Tibial nerve (tissue), 4 donors: ENCODE results near the gene TCEA3. TPM values are rescaled to one million over a fixed set of nuclear protein-coding genes. Genes with fewer than 3 reads are reported as not detected.

ENCODE experiments used
- DNase-seq, 2 donors: peaks; one replicate each; pipeline ENCODE4 v3.0.0-alpha.2; 2019; ENCODE audit warnings: low spot score in 2 of 2
- H3K27ac ChIP-seq, 4 donors: fragments of 200-600 bp; sonication (generic) in 3 of 4; one replicate each; pipeline ENCODE4 v1.5.1; 2017 to 2019; ENCODE audit warnings: mild to moderate bottlenecking in 1 of 4
- H3K27me3 ChIP-seq, 2 donors: fragments of 200-600 bp; sonication (generic) in 1 of 2; one replicate each; pipeline versions ENCODE4 v1.5.1 to v1.6.0; 2017 to 2019
- H3K36me3 ChIP-seq, 3 donors: fragments of 200-600 bp; sonication (generic); one replicate each; pipeline ENCODE4 v1.5.1; 2018 to 2019
- H3K4me1 ChIP-seq, 4 donors: fragments of 200-600 bp; sonication (generic) in 3 of 4; one replicate each; pipeline ENCODE4 v1.5.1; 2017 to 2019
- H3K4me3 ChIP-seq, 4 donors: fragments of 200-600 bp; sonication (generic) in 3 of 4; one replicate each; pipeline ENCODE4 v1.5.1; 2017 to 2019; ENCODE audit warnings: mild to moderate bottlenecking in 1 of 4, moderate library complexity in 1 of 4
- H3K9me3 ChIP-seq, 4 donors: fragments of 200-600 bp; sonication (generic) in 3 of 4; one replicate each; pipeline ENCODE4 v1.5.1; 2017 to 2019
- EP300 ChIP-seq, 2 donors: sonication (generic); formaldehyde crosslinking; IDR thresholded peaks; one replicate each; pipeline ENCODE4 v1.6.1; 2017; ENCODE audit warnings: antibody characterized with exemption in 2 of 2, mild to moderate bottlenecking in 1 of 2
- POLR2A ChIP-seq, 2 donors: fragments of 450-650 bp; IDR thresholded peaks; one replicate each; pipeline ENCODE4 v1.6.1; 2017; ENCODE audit warnings: antibody characterized with exemption in 2 of 2, mild to moderate bottlenecking in 2 of 2, moderate library complexity in 2 of 2
- WGBS, 2 donors: methylation state at CpG; one replicate each; pipeline ENCODE4 v1.1.5; 2018; 5-methylcytosine and 5-hydroxymethylcytosine counted together
- total RNA-seq, 4 donors: library from RNA; depleted of rRNA; stranded (reverse); fragments of >200 nt; gene quantifications; one replicate each; pipeline ENCODE4 v1.1.0, GENCODE V29; 2016
- TF ChIP-seq, protein P1 (sequence below), 5 experiments: fragments of 200-600 bp in 3 of 5; fragments of 450-650 bp in 2 of 5; sonication (generic) in 3 of 5; IDR thresholded peaks; one replicate each; pipeline ENCODE4 v1.5.1; 2016 to 2019; ENCODE audit warnings: antibody characterized with exemption in 5 of 5, mild to moderate bottlenecking in 3 of 5, moderate library complexity in 2 of 5

The TCEA3 gene
- total RNA-seq, 4 donors from 2014 or later = 21.0 to 48.5 (median 38.8) TPM

DNA sequence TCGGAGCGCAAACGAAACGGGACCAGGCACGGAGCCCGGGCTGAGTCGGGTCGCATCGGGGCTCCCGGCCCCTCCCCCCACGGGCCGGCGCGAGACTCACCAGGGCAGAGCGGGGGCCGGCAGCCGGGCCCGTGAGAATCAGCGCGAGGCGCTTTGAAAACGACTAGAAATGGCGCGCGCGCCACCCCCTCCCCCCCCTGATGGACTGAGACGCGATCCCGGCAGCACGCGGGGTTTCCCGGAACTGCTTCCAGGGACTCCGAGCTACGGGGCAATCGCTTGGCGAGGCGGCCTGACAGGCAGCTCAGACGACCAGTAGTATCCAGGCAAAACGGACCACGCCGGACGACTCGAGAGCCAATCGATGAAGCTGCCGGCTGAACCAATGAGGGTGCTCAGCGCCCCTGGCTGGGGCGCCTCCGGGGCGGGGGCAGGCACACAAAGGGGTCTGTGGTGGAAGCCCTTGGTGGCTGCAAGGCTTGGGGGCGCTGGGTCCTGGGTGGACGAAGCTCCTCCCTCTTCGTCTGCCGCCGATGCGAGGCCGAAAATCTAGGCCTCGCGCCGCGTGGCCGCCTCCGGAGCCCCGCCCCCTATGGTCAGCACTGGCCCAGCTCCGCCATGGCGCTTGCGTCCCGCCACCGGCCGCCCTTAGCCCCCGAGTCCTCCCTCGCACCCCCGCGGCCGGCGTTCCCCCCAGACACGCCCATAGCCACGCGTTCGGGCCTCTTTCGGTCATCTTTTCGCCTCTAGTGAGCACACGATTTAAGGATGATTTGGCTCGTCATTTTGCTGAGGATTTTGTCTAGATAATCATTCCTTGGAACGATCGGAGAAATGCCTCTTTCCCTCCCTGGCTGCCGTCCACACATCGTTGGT is 80.2 kb downstream of the TCEA3 start, which contains the start of gene HNRNPR:
Gene HNRNPR (minus strand): TSS at position 174 of the 876 bp plus-strand sequence. CDS start 3,276 bp downstream, outside the sequence.
- peak within 1 kb of the TSS; percentile 91 to 99 (median 98) for H3K27ac ChIP-seq
- no peaks in the 10 kb centered on the region for H3K9me3 ChIP-seq
- 0 to 1% methylated on average over 45 to 51 of the region's 87 CpGs for WGBS, 2 donors
- H3K27me3 ChIP-seq = no peaks in the 10 kb centered on the region
- TF ChIP-seq EP300 (IDR thresholded peaks at IDR 0.05) (peak in 1 of 2 donors; percentile 76), POLR2A (IDR thresholded peaks at IDR 0.05) (peak; percentile 86 to 89)
- TF ChIP-seq, protein P1, sequence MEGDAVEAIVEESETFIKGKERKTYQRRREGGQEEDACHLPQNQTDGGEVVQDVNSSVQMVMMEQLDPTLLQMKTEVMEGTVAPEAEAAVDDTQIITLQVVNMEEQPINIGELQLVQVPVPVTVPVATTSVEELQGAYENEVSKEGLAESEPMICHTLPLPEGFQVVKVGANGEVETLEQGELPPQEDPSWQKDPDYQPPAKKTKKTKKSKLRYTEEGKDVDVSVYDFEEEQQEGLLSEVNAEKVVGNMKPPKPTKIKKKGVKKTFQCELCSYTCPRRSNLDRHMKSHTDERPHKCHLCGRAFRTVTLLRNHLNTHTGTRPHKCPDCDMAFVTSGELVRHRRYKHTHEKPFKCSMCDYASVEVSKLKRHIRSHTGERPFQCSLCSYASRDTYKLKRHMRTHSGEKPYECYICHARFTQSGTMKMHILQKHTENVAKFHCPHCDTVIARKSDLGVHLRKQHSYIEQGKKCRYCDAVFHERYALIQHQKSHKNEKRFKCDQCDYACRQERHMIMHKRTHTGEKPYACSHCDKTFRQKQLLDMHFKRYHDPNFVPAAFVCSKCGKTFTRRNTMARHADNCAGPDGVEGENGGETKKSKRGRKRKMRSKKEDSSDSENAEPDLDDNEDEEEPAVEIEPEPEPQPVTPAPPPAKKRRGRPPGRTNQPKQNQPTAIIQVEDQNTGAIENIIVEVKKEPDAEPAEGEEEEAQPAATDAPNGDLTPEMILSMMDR (IDR thresholded peaks at IDR 0.05) = peak in 2 of 5 experiments; percentile 19 to 64
- H3K4me1 ChIP-seq = peaks cover 0 to 44% (median 35%) of the 10 kb centered on the region in 4 donors
- DNase-seq = peak; percentile 98
- peak within 1 kb of the TSS; percentile 66 to 85 (median 79) for H3K4me3 ChIP-seq
- no peaks in the 10 kb centered on the region for H3K36me3 ChIP-seq

DNA sequence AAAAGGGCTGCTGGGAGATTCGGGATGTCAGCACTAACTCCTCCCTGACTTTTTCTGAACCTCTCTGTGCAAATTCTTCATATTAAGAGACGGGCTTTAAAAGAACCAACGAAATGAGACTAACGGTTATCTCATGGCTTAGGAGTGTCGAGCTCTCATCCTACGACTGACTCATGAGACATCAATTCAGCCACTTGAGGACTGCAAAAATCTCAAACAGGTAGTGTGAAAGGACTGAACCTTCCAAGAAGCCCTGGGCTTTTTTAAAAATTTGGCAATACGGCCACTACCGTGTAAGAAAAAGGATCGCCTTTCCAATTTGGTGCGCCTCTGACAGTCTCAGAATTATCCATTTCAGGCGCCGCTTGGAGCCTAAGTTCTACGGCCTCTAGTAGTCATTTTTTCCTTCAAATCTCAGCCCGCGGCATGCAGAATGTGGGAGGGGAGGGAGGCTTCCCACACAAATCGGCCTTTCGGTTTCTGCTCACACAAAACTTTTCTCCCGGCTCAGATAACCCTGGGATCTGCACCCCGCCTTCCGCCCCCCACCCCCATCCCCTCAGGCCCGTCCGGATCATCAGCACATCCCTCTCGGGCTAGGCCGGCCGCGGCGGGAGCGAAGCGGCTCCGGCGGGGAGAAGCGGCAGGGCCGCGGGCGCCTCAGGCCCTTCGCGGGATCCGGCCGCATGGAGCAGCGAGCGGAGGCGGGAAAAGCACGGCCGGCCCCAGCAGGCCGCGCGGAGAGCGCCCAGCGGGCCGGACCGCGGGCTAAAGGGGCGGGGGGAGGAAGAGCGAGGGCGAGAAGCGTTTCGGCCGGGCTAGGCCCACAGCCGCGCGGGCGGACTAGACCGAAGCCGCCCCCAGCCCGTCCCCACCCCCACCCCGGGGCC is 81.1 kb downstream of the TCEA3 start:
- Histone ChIP-seq H3K9me3 (no peaks in the 10 kb centered on the region), H3K4me3 (peak overlapping the region; percentile 66 to 85 (median 79)), H3K36me3 (no peaks in the 10 kb centered on the region), H3K27ac (peak overlapping the region; percentile 91 to 99 (median 98)), H3K27me3 (no peaks in the 10 kb centered on the region), H3K4me1 (peaks cover 0 to 53% (median 42%) of the 10 kb centered on the region in 4 donors)
- TF ChIP-seq POLR2A (IDR thresholded peaks at IDR 0.05) (no peak), EP300 (IDR thresholded peaks at IDR 0.05) (no peak)
- TF ChIP-seq, protein P1 (IDR thresholded peaks at IDR 0.05) = no peak
- 0 to 1% methylated on average over 31 to 63 of the region's 66 CpGs for WGBS, 2 donors
- peak in 1 of 2 donors; percentile 21 for DNase-seq

DNA sequence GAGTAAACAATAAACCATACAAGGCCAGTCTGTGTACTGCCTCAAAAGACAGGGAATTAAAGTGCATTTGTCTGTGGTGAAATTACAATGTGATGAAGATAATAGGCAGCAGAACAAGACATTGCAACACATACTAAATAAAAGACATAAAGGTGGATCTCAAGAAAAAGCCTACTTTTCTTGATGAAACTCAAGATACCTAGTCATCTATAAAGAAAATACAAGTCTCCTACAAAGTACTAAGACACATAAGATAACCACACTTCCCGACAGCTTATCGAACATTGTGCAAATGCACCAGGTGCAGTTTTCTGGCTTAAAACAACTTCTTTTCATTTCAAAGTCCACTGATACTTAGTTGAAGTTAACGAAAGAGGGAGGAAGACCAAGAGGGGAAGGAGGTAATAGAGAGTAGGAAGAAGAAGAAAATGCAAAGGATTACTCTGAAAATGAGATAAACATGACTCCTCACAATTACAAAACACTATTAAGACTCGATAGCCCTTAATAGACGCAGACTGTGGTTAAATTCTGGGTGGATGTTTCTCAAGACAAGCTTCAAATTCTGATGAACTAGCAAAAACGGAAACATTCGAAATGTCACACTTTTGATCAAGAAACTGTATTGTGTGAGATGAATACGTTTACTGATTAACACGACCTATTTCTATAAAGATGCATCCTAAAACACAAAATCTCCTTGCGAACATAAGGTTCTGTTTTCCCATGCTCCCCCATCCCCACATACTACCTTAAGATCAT is 82.4 kb downstream of the TCEA3 start:
- Histone ChIP-seq H3K36me3 (peaks cover 0 to 9% (median 3%) of the 10 kb centered on the region in 3 donors), H3K4me1 (peaks cover 0 to 66% (median 45%) of the 10 kb centered on the region in 4 donors), H3K27ac (peak overlapping the region in 3 of 4 donors; percentile 97 to 99 (median 99)), H3K9me3 (no peaks in the 10 kb centered on the region), H3K27me3 (no peaks in the 10 kb centered on the region), H3K4me3 (peak overlapping the region; percentile 66 to 85 (median 79))
- TF ChIP-seq POLR2A (IDR thresholded peaks at IDR 0.05) = no peak
- no peak for TF ChIP-seq EP300 (IDR thresholded peaks at IDR 0.05)
- no peak for DNase-seq
- WGBS, 2 donors = 2 to 5% methylated on average over 10 of the region's 10 CpGs

DNA sequence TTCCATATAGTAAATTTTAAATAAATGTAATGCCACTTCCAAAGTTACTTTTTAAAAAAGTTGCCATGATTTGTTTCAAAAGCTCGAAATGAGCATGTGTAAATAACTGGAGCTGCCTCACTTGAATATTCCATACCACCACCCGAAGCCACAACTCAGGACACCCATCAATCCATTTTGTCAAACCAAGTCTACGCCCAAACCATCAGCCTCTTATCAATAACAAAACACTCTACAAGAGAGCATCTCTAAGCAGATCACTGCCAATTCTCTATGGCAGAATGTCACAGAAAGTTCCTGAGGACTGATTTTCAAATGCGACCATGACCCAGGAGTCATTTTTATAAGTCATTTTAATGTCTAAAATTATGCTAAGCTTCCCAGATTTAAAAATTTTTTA is 84.9 kb downstream of the TCEA3 start:
- 58 to 62% methylated on average over 4 of the region's 4 CpGs for WGBS, 2 donors
- no peaks in the 10 kb centered on the region for H3K27me3 ChIP-seq
- TF ChIP-seq EP300 (IDR thresholded peaks at IDR 0.05) (no peak), POLR2A (IDR thresholded peaks at IDR 0.05) (no peak)
- TF ChIP-seq, protein P1 (IDR thresholded peaks at IDR 0.05) = no peak
- no peaks in the 10 kb centered on the region for H3K9me3 ChIP-seq
- H3K4me3 ChIP-seq = no peak overlapping the region
- H3K27ac ChIP-seq = no peak overlapping the region
- peaks cover 0 to 33% (median 10%) of the 10 kb centered on the region in 3 donors for H3K36me3 ChIP-seq
- peaks cover 0 to 63% (median 41%) of the 10 kb centered on the region in 4 donors for H3K4me1 ChIP-seq
- DNase-seq = no peak

DNA sequence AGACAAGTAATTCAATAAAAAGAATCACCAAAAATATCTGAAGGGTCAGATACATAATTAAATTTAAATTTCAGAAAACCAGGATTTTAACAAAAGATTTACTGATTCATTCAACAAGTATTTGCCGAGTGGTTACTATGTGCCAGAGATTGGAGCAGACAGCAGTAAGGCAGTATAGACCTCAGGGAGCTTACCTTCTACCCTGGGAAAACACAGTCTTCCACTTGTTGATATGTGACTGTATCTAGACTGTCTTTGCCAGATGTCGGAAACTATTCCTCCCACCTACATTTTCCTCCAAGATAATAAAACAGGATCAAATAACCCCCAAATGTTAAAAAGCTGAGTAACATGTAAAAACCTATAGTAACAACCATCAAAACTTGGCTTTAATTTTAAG is 86.7 kb downstream of the TCEA3 start:
- H3K27me3 ChIP-seq = no peaks in the 10 kb centered on the region
- no peak for DNase-seq
- H3K4me3 ChIP-seq = no peak overlapping the region
- no peaks in the 10 kb centered on the region for H3K9me3 ChIP-seq
- 44 to 48% methylated on average over 2 of the region's 2 CpGs for WGBS, 2 donors
- no peak for TF ChIP-seq EP300 (IDR thresholded peaks at IDR 0.05)
- TF ChIP-seq, protein P1 (IDR thresholded peaks at IDR 0.05) = no peak
- TF ChIP-seq POLR2A (IDR thresholded peaks at IDR 0.05) = no peak
- peaks cover 0 to 51% (median 10%) of the 10 kb centered on the region in 3 donors for H3K36me3 ChIP-seq
- no peak overlapping the region for H3K27ac ChIP-seq
- H3K4me1 ChIP-seq = peaks cover 0 to 61% (median 40%) of the 10 kb centered on the region in 4 donors
